HG03196 (cell line): ENCODE data around the gene ASTL.

ENCODE experiments used
- ATAC-seq: cut with Tn5 transposase; IDR thresholded peaks from one replicate; pipeline ENCODE4 v1.9.1; 2021; ENCODE audit not compliant: unreplicated experiment

ASTL gene

GRCh38 chr2:96159084-96159830 is 21.0 kb upstream of the ASTL start:
- no peak for ATAC-seq

GRCh38 chr2:96158554-96158940 is 20.2 kb upstream of the ASTL start:
- no peak for ATAC-seq

GRCh38 chr2:96157649-96158553 is 19.6 kb upstream of the ASTL start:
- peak; percentile 58 for ATAC-seq

- peak; percentile 43 for ATAC-seq
These were observed 18.8 kb upstream of the ASTL start for GRCh38 chr2:96156926-96157648.

- ATAC-seq: no peak
These were observed 17.9 kb upstream of the ASTL start for GRCh38 chr2:96156011-96156820.

GRCh38 chr2:96154506-96155380 is 16.4 kb upstream of the ASTL start:
- no peak for ATAC-seq

GRCh38 chr2:96153991-96154431 is 15.7 kb upstream of the ASTL start:
- no peak for ATAC-seq

GRCh38 chr2:96153291-96153713 is 15.0 kb upstream of the ASTL start:
- no peak for ATAC-seq

- no peak for ATAC-seq
These were observed 14.2 kb upstream of the ASTL start for GRCh38 chr2:96152304-96153161.

GRCh38 chr2:96151595-96152303 is 13.4 kb upstream of the ASTL start:
- no peak for ATAC-seq

GRCh38 chr2:96150791-96151594 is 12.7 kb upstream of the ASTL start:
- no peak for ATAC-seq

- ATAC-seq: no peak
These were observed 11.8 kb upstream of the ASTL start for GRCh38 chr2:96150007-96150640.

GRCh38 chr2:96148410-96149217 is 10.3 kb upstream of the ASTL start:
- peak; percentile 32 for ATAC-seq

GRCh38 chr2:96147593-96148201 is 9.4 kb upstream of the ASTL start:
- ATAC-seq: no peak

GRCh38 chr2:96146881-96147592 is 8.7 kb upstream of the ASTL start:
- peak; percentile 2 for ATAC-seq
